GM21619 (cell line): ENCODE results near the gene SH2D2A.

Source experiments
- ATAC-seq: cut with Tn5 transposase; IDR thresholded peaks from one replicate; pipeline ENCODE4 v1.9.1; 2021; ENCODE audit not compliant: unreplicated experiment

The SH2D2A gene

GRCh38 chr1:156828400-156829124 lies 11.9 kb upstream of the SH2D2A start:
- ATAC-seq: no peak

DNA sequence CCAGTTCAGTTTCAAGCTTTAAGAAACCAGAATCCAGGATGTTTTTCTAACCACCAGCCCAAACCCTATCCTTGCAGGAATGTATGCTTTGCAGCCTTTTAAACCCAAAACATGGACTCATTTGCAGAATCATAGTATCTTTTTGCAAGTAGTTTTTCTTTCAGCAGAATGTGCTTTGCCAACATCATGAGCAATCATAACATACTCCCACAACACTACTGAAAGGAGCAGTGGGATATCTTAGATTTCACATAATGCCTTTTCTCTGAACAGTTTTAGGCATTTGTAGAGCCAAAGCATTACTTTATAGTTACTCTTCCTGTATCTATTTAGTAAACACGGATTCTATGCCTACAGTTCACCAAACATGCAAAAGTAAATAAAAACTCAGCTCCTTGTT lies 10.0 kb upstream of the SH2D2A start:
- no peak for ATAC-seq

GRCh38 chr1:156823210-156823790 lies 6.7 kb upstream of the SH2D2A start:
- ATAC-seq: no peak

DNA sequence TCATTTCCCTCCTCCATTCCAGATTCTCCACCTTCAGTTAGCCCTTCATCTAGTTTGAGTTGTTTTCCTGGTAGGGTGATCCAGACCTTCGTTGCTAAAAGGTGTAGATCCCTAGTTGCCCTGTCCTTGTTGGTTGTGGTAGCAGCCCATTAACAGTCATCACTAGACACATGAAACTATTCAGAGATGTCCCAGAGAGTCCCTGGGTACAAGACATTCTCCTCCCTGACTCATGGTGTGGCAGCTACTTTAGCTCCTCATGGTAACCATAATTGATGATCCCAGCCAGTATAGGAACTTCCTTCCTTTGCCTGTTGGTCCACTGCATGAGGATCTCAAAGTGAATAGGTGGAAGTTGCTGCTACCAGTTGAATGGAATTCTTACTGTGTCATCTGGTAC lies 6.0 kb upstream of the SH2D2A start:
- no peak for ATAC-seq

DNA sequence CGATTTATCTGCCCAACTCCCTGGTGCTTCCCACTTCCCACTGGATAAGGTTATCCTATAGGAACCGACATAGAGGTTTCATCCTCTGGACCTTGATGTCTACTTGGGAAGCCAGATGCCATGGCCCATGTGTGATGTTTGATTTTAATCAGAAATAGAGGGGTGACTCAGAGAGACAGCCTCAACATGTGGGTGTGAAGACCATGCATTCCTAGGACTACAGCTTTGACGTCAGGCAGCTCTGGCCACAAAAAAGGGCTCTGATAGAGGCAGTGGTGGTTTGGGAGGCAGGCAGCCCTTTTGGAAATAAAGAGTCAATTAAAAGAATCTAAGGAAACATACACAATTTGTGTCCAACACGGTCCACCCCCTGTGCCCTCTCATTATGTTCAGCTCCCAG lies 5.2 kb upstream of the SH2D2A start:
- ATAC-seq: no peak

DNA sequence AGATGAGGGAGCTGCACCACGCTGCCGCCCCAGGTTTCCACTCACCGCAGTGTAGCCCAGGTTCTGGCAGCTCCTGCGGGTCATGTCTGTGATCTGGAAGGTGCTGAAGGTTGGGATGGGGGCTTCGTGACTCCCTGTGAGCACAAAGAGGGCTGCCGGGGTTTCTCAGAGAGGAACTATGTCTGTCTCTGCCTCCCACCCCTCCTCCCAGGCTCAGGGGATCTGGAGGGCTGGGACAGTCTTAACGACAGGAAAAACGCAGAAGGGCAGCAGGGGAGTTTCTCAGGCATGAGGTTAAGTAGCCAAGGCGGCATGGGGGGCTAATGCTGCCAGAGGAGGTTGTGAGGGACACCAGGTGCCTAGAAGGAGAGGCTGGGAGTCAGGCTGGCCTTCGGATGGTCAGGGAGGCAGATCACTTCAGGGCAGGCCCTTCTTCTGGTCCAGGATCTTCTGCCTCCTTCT lies 656 bp downstream of the SH2D2A start:
- ATAC-seq: no peak

- no peak for ATAC-seq
These were observed 1.3 kb downstream of the SH2D2A start for GRCh38 chr1:156815307-156815826.

GRCh38 chr1:156814571-156815260 lies 1.9 kb downstream of the SH2D2A start:
- no peak for ATAC-seq

DNA sequence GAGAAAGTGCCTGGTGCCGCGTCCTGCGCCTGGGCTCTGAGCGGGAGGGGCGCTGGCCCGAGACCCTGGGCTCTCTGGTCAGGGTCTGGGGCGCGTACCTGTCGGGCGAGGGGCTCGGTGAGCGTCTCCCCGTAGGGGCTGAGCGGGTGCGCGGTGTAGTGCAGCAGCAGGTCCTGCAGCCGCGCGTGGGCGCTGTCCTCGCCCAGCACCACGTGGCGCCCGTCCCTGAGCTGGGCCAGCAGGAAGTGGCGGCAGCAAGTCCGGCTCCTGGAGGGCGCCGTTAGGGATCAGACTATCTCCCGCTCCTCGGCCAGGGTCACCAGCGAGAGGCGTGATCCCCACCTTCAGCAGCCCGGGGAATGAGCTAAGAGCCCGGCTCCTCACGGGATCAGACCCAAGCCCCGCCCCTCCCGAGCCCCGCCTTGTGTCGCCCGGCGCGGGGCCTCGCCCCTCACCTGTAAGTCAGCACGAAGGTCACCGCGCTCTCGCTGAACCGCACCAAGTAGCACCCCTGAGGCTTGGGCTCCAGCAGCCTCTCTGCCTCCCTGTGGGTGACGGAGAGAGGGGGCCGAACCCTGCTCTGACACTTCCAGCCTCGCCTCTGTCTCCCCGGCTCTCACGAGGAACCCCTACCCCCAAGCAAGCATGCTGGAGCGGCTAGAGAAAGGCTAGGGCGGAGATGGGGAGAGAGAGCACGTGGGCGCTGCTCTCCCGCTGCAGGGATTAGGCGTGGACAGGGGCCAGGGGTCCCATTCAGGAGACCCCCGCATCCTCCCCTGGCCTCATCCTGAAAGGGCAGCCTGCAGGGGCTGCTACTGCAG lies 2.7 kb downstream of the SH2D2A start:
- ATAC-seq: no peak

- ATAC-seq: no peak
These were observed 3.4 kb downstream of the SH2D2A start for GRCh38 chr1:156813298-156813697.

DNA sequence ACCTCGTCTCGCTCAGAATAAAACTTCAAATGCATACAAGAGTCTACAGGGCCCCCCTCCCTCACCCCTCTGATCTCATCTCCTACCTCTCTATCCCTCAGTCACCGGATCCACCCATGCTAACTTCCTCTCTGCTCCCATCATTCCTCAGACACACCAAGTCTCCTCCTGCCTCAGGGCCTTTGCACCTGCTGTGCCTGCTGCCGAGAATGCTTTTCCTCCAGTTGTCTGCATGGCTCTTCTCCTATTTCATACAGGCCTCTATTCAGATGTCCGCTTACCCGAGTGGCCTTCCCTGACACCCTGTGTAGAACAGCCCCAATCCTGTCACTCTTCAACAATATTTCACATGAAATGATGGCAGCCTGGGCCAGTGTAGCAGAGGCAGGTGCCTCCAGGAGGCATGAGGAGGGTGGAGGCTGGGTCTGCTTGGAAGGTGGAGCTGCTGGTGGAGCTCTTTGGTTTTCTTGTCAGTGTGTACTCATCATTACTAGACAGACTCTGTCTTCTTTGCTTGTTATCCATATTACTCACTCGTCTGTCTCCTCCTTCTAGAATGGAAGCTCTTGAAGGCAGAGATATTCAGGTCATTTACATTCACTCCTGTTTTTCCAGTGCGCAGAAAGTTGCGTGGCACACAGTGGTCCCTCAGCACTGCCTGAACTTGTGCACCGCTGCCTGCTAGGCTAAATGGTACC lies 4.2 kb downstream of the SH2D2A start:
- ATAC-seq: no peak

DNA sequence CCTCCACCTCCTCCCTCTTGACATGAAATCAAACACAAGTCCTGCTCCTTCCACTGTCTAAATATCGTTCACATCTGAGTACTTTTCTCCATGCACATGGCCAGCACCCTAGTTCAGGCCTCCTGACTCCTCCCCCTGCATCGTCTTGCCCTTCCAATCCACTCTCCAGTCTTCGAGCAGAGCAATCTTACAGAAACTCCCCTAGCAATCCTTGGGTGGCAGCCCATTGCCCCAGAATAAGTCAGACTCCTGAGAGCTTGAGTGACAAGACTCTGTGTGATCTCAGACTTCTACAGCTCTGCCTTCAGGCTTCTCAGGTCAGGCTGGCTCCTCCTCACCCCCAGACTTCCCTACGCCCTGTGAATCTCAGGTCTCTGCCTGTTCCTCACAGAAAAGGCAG lies 5.5 kb downstream of the SH2D2A start:
- no peak for ATAC-seq

- ATAC-seq: no peak
These were observed 6.8 kb downstream of the SH2D2A start for GRCh38 chr1:156809711-156810366.

- no peak for ATAC-seq
These were observed 7.4 kb downstream of the SH2D2A start for GRCh38 chr1:156809281-156809680.

GRCh38 chr1:156808186-156809030 lies 8.2 kb downstream of the SH2D2A start:
- ATAC-seq: no peak

- no peak for ATAC-seq
These were observed 9.0 kb downstream of the SH2D2A start for GRCh38 chr1:156807627-156808026.

- no peak for ATAC-seq
These were observed 9.9 kb downstream of the SH2D2A start for GRCh38 chr1:156806512-156807440.
